Tibial nerve (tissue), 3 donors: ENCODE results near the gene ZFP2.

Source experiments
- POLR2A ChIP-seq, 2 donors: fragments of 450-650 bp; IDR thresholded peaks; one replicate each; pipeline ENCODE4 v1.6.1; 2017; ENCODE audit warnings: antibody characterized with exemption in 2 of 2, mild to moderate bottlenecking in 2 of 2, moderate library complexity in 2 of 2
- TF ChIP-seq, protein P1 (sequence below), 5 experiments: fragments of 200-600 bp in 3 of 5; fragments of 450-650 bp in 2 of 5; sonication (generic) in 3 of 5; IDR thresholded peaks; one replicate each; pipeline ENCODE4 v1.5.1; 2016 to 2019; ENCODE audit warnings: antibody characterized with exemption in 5 of 5, mild to moderate bottlenecking in 3 of 5, moderate library complexity in 2 of 5

DNA sequence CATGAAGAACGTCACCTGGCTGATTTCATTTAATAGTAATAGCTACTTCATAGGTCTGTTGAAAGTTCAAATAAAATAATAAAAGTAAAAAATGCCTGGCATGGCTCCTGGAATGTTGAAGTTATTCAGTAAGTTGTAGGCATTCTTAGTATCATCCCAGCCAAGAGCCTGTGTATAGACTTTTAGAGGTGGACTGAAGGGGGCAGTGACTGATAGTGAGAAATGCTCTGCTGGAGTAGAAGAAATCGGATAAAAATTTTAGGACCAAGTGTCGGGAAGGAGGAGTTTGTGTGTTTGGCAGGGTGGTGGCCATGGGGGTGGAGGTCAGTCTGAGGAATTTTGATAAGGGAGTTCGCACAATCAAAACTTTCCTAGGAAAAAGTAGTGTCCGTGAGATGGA, 3.6 kb downstream of the ZFP2 start:
- no peak for TF ChIP-seq POLR2A (IDR thresholded peaks at IDR 0.05)
- TF ChIP-seq, protein P1, sequence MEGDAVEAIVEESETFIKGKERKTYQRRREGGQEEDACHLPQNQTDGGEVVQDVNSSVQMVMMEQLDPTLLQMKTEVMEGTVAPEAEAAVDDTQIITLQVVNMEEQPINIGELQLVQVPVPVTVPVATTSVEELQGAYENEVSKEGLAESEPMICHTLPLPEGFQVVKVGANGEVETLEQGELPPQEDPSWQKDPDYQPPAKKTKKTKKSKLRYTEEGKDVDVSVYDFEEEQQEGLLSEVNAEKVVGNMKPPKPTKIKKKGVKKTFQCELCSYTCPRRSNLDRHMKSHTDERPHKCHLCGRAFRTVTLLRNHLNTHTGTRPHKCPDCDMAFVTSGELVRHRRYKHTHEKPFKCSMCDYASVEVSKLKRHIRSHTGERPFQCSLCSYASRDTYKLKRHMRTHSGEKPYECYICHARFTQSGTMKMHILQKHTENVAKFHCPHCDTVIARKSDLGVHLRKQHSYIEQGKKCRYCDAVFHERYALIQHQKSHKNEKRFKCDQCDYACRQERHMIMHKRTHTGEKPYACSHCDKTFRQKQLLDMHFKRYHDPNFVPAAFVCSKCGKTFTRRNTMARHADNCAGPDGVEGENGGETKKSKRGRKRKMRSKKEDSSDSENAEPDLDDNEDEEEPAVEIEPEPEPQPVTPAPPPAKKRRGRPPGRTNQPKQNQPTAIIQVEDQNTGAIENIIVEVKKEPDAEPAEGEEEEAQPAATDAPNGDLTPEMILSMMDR (IDR thresholded peaks at IDR 0.05), result no peak
